ENCODE data around the gene YAE1. TPM values are rescaled to one million over a fixed set of nuclear protein-coding genes. Genes with fewer than 3 reads are reported as not detected.

The YAE1 gene
- total RNA-seq, 1 donor from 2014 or later: 13.2 TPM

GRCh38 chr7:39567294-39567693 lies 1.1 kb downstream of the YAE1 start:
- no peak for TF ChIP-seq CTCF (IDR thresholded peaks at IDR 0.05; ENCODE audit: insufficient read depth, low read length, severe bottlenecking)
- no peaks in the 10 kb centered on the region for H3K36me3 ChIP-seq (ENCODE audit: control insufficient read depth, insufficient read depth, low read length)
- peak; percentile 15 for DNase-seq (ENCODE audit: low read depth)
- H3K4me3 ChIP-seq (ENCODE audit: low read depth, low read length): peak overlapping the region; percentile 93
- H3K27me3 ChIP-seq (ENCODE audit: control insufficient read depth, insufficient read depth, low read length): no peaks in the 10 kb centered on the region
- FAIRE-seq: no peak

DNA sequence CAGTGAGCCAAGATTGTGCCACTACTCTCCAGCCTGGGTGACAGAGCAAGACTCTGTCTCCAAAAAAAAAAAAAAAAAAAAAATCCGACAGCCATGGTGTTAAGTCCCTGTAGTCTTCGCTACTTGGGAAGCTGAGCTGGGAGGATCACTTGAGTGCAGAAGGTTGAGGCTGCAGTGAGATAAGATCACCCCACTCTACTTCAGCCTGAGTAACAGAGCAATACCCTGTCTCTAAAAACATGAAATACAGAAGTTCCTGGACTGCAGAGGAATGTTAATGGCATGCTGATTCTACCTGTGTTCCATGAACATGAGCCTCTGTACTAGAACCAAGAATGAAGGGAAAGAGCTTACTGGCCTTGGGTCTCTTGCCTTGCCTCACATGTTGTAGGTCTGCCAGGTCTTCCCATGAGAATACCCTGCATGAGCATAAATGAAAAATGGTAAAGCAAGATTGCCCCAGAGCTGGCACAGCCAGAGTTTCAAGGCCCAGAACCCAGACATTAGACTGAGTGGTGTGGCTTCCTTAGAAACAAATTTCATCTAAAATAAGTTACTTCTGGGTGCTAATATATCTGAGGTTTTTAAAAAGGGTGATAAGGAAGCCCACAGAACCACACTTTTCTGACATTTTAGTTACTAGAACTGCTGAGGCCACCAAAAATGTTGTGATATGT lies 8.6 kb downstream of the YAE1 start:
- TF ChIP-seq CTCF (IDR thresholded peaks at IDR 0.05; ENCODE audit: insufficient read depth, low read length, severe bottlenecking): no peak
- FAIRE-seq: no peak
- no peaks in the 10 kb centered on the region for H3K36me3 ChIP-seq (ENCODE audit: control insufficient read depth, insufficient read depth, low read length)

DNA sequence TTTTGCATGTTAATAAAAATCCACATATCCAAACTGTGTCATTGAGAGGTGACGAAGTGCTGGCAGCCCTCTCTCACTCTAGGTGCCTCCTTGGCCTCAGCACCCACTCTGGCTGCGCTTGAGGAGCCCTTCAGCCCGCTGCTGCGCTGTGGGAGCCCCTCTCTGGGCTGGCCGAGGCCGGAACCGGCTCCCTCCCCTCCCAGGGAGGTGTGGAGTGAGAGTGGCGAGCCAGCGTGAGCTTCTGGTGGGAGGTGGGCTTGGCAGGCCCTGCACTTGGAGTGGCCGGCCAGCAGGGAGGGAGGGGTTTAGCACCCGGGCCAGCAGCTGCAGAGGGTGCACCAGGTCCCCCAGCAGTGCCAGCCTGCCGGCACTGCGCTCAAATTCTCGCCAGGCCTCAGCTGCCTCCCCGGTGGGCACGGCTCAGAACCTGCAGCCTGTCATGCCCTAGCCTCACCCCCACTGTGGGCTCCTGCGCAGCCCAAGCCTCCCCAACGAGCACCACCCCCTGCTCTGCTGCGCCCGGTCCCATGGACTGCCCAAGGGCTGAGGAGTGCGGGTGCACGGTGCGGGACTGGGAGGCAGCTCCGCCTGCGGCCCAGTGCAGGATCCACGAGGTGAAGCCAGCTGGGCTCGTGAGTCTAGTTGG lies 11.1 kb downstream of the YAE1 start:
- no peaks in the 10 kb centered on the region for H3K36me3 ChIP-seq (ENCODE audit: control insufficient read depth, insufficient read depth, low read length)
- no peak overlapping the region for H3K4me3 ChIP-seq (ENCODE audit: low read depth, low read length)
- no peaks in the 10 kb centered on the region for H3K27me3 ChIP-seq (ENCODE audit: control insufficient read depth, insufficient read depth, low read length)
- no peak for TF ChIP-seq CTCF (IDR thresholded peaks at IDR 0.05; ENCODE audit: insufficient read depth, low read length, severe bottlenecking)
- no peak for DNase-seq (ENCODE audit: low read depth)
- FAIRE-seq: no peak

More for the DNA sequence above, 8.6 kb downstream of the YAE1 start:
- DNase-seq (ENCODE audit: low read depth): no peak
- no peak overlapping the region for H3K4me3 ChIP-seq (ENCODE audit: low read depth, low read length)
- no peaks in the 10 kb centered on the region for H3K27me3 ChIP-seq (ENCODE audit: control insufficient read depth, insufficient read depth, low read length)

GRCh38 chr7:39580149-39580874 lies 14.1 kb downstream of the YAE1 start:
- FAIRE-seq: no peak
- TF ChIP-seq CTCF (IDR thresholded peaks at IDR 0.05; ENCODE audit: insufficient read depth, low read length, severe bottlenecking): peak; percentile 78

DNA sequence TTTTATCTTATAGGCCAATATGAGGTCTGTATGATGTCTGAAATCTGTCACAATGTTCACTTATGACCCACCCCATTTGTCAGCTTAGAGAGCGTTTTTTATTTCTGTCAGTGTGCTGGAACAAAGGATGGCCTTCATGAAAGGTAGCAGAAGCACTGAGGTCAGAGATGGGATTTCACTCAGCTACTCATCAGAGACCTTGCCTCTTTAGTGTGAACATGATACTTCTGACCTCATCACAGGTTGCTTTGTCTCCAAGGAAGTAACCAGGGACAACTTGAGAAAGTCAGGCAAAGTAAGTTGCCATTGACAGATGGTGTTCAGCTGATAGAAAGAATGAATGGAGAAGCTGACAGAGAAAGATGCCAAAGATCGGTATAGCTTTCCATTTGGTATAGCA lies 16.3 kb downstream of the YAE1 start:
- H3K4me3 ChIP-seq (ENCODE audit: low read depth, low read length): no peak overlapping the region
- no peaks in the 10 kb centered on the region for H3K27me3 ChIP-seq (ENCODE audit: control insufficient read depth, insufficient read depth, low read length)
- no peak for TF ChIP-seq CTCF (IDR thresholded peaks at IDR 0.05; ENCODE audit: insufficient read depth, low read length, severe bottlenecking)
- no peak for DNase-seq (ENCODE audit: low read depth)
- no peak for FAIRE-seq
- no peaks in the 10 kb centered on the region for H3K36me3 ChIP-seq (ENCODE audit: control insufficient read depth, insufficient read depth, low read length)

More at GRCh38 chr7:39580149-39580874, 14.1 kb downstream of the YAE1 start:
- Histone ChIP-seq H3K36me3 (ENCODE audit: control insufficient read depth, insufficient read depth, low read length) (no peaks in the 10 kb centered on the region), H3K27me3 (ENCODE audit: control insufficient read depth, insufficient read depth, low read length) (no peaks in the 10 kb centered on the region), H3K4me3 (ENCODE audit: low read depth, low read length) (no peak overlapping the region)
- peak; percentile 86 for DNase-seq (ENCODE audit: low read depth)
